Measurements from ENCODE around the gene KRTAP20-4.

The KRTAP20-4 gene

DNA sequence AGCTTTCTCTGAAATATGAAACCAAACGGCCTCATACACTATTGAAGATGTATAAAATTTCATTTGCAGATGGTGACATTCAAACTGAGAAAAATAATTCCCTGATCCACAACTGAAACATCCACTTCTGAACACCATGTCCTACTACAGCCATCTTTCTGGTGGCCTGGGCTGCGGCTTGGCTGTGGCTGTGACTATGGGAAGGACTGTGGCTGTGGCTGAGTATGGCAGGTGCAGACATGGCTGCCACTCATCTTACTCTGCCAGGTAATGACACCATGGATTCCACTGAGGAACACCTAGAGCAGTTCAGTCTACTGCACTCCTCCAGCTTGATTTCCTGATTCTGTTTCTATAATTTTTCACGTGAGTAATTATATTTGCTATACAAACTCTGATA is at the start of gene KRTAP20-4:
KRTAP20-4 (plus strand) TSS at position 106 of the 400 bp plus-strand sequence.
- no peak for DNase-seq

DNA sequence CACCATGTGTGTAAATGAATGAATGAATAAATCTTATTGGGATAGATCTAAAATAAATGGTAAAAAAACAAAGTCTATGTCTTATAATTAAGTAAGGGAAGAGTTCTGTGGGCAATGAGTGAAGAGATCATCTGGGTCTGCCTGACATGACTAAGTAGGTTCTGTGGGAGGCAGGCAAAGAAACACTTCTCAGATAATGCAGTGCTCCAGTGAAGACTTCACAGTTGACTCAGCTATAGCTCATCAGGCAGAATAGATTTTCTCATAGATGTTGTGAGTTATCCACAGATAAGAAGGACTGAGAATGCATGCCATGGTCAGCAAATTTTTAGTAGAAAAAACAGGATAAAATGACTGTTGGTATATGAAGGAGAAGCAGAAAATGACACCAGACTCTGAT is 42.7 kb upstream of the KRTAP20-4 start:
- DNase-seq, result no peak

DNA sequence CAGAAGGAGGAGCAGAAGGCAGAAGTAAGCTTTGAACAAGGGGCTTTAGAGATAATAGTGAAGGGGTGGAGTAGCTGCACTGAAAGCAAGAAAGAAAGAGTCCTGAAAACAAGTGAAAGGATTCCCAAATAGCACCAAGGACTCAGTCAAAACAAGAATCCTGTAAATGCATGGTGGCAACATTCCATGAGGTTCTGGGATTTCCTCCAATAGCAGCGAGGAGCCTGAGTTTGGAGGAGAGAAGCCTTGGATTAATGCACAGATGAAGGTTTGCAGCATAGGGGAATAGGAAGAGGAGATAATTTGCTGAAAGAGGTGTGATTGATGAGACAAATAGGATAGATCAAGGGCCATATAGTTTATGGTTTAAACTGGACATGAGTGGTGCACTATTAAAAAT is 41.1 kb upstream of the KRTAP20-4 start:
- DNase-seq, result no peak

DNA sequence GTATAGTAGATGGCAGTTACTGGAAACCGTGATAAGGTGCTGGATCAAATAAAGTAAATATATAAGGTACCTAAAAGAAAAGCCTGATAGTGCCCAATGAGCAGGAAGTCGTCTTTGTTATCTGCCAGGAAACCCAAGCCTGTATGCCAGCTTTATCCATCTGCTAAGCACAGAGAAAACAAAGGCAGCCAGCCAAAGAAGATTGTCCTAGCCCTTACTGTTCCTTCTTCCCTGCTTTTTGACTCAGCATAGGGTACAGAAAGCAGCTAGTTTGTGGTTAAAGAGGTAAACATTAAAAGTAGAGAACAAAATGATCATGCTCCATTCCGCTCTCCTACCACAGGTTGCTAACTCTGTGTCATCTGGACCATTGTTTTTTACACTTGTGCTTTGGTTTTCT is 40.3 kb upstream of the KRTAP20-4 start:
- no peak for DNase-seq

DNA sequence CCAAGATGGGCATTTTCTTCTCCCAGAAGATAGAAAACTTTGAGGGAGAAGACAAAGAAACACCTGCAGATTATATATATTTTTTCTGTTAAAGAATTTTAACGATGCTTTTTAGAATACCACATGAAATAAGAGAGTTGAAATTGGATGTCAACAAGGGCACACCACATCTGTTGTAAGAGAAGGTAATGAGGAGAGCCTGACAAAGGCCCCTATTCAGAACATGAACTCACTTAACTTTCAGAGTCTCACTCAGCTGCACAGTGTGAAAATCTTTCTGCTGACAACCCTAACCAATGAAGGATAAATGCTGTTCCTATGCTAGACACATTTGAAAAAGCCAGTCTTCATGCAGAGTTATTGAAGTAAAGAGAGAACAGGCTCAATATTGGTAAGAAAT is 37.6 kb upstream of the KRTAP20-4 start:
- DNase-seq, result no peak

DNA sequence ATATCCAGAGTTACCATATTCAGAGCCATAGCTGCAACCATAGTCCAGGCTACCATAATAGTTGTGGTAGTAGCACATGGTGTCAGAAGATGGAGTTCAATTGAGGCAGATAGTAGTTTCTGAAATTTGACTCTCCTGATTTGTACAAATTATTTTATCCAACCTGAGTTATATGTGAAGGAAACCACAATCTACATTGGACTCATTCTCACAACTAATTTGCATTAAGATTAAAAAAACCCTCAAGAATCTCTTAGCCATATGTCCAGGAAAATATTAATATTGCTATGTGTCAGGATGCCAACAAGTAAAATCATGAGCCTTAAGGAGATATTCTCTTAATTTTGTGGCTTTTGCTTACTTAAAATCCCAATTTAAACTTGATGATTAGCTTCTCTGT is 30.1 kb upstream of the KRTAP20-4 start, which contains the start of gene KRTAP22-2:
KRTAP22-2 (minus strand) TSS at position 101 of the 400 bp plus-strand sequence.
- no peak for DNase-seq

DNA sequence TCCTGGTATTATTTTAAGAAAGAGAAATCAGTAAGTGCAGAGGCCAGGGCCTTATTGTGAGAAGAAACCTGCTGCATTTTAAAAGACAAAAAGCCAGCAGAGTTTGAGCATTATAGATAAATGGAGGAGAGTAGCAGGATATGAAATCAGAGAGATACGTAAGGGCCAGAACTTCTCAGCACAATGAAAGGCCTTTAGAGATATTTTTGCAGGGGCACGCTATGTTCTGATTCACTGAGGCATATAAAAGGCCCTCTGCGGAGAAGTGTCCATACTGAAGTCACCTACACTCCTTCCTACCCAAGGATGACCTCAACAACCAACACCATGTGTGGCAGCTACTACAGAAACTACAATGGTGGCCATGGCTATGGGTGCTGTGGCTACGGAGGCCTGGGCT is 28.3 kb upstream of the KRTAP20-4 start, which contains the start of gene KRTAP6-3:
KRTAP6-3 (plus strand) TSS at position 301 of the 400 bp plus-strand sequence; CDS start at position 307, 6 bp downstream.
- no peak for DNase-seq

DNA sequence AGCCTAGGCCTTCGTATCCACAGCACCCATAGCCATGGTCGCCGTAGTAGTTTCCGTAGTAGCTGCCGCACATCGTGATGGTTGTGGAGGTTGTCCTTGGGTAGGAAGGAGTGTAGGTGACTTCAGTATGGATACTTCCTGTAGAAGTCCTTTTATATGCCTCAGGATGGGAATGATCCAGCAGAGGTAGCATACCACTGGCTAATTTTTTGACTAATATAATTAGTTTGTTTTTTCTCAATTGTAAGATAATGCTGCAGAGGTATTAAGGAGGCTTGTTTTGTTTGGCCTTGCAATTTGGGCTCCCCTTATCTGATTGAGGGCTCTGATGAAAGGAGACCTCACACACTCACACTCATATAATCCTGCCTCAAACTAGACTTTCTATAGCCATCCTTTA is 21.6 kb upstream of the KRTAP20-4 start, which contains the start of gene KRTAP6-2:
KRTAP6-2 (minus strand) TSS at position 101 of the 400 bp plus-strand sequence; CDS start at position 73, 28 bp downstream.
- no peak for DNase-seq

DNA sequence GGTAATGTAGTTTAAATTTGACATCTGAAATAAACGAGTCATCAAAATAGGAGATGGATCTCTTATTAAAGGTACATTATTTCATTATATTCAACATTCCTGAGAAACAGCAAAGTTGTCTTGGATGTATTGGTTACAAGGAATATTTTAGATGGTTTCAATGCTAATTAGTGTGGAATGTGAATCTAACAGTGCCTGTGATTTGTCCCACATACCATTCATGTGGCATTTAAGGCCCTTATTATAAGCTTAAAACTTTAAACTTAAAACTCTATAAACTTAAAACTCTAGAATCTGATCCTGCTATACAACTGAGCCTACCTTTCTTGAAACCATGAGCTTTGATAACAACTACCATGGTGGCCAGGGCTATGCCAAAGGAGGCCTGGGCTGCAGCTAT is 19.6 kb upstream of the KRTAP20-4 start, which contains the start of gene KRTAP22-1:
KRTAP22-1 (plus strand) TSS at position 301 of the 400 bp plus-strand sequence.
- no peak for DNase-seq

DNA sequence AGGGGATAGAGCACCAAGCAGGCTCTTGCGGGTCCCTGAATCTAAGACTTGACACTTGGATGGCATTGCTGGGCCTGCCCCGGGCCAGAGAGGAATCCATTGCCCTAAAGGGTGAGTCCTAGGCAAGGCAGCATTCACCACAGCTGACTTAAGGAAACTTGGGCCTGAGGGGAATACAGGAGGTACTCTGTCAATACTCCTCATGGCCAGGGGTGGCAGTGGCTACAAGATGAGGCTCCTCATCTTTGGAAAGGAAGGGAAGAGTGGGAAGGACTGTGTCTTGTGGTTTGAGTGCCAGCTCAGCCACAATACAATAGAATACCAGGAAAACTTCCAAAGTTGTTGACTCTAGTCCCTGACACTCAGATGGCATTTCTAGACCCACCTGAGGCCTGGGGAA is 14.5 kb upstream of the KRTAP20-4 start:
- no peak for DNase-seq

DNA sequence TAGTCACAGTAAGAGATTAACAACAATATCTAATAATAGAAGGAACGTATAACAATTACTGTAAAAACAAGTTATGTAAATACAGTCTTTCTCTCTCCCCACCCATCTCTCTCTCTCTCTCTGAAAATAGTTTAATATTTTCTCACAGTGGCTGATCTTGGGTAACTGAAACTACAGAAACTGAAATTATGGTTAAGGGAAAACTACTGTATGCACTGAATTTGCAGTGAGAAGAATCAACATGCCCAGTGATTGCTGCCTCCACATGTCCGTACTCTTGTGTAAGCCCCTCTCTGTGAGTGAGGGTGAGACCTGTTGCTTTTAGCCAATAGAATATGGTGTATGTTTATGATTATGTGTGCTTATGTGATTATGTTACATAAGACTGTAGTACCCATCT is 8.3 kb upstream of the KRTAP20-4 start:
- DNase-seq, result no peak

DNA sequence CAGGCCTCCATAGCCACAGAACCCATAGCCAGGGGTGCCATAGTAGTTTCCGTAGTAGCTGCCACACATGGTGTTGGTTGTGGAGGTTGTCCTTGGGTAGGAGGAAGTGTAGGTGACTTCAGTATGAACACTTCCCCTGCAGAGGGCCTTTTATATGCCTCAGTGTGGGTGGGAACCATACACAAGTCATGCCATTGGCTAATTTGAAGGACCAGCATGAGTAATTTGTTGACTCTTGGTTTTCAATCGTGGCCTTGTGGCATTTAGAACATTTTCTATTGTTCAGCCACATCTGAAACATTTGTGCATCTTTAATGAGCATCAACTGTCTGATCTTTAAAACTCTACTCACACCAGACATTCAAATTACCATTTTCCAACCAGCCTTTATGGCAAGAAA is 6.6 kb upstream of the KRTAP20-4 start, which contains the start of gene KRTAP6-1:
KRTAP6-1 (minus strand) TSS at position 95 of the 400 bp plus-strand sequence; CDS start at position 69, 26 bp downstream.
- DNase-seq, result no peak

DNA sequence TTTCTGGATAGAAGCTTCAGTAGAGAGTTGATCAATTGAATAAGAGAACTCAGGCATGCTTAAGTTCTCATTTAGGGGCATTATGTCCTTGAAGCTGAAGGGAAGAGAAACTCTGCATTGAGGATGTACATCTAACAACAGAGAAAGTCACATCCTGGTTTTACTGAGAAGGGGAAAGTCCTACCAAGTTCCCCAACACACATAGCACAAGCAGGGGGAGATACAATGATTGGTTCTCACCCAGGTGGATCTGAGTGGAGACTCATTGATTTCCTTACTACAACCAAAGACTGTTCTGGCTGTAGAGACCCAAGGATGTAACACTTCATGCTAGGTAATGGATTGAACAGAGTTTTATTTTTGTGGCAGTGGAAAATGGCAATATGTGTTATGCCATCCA is 5.2 kb upstream of the KRTAP20-4 start:
- no peak for DNase-seq

DNA sequence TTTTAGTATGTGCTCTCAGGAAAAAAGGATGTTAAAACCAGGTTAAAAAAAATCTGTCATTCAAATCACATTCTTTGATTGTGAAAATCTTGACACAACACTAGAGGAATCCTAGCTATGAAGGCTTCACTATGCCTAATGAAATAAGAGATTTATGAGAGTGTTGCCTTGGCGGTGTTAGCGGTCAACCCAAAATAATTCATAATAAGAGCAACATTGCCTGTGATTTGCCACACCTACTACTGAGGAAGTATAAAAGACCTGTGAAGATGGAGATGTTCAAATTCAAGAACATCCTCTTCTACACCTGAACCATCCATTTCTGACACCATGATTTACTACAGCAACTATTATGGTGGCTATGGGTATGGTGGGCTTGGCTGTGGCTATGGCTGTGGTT is 4.3 kb upstream of the KRTAP20-4 start, which contains the start of gene KRTAP20-1:
KRTAP20-1 (plus strand) TSS at position 301 of the 400 bp plus-strand sequence; CDS start at position 331, 30 bp downstream.
- no peak for DNase-seq

DNA sequence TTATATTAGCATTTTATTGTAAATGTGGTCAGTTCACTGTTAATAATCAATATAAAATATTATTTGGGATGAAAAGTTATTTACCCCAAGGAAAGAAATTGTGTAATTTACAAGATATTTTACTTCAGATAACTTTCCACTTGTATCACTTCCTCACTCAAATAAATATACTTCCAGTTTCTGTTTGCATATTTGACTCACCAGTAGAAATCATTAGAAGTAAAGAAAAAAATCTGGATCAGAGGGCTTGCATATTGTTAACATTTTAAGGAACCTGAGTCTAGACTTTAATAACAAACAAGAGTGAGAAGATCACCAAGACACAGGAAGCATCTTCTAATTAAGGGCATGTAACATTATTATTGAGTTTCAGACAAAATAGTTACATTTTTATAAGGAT is 347 bp upstream of the KRTAP20-4 start:
- DNase-seq, result no peak

DNA sequence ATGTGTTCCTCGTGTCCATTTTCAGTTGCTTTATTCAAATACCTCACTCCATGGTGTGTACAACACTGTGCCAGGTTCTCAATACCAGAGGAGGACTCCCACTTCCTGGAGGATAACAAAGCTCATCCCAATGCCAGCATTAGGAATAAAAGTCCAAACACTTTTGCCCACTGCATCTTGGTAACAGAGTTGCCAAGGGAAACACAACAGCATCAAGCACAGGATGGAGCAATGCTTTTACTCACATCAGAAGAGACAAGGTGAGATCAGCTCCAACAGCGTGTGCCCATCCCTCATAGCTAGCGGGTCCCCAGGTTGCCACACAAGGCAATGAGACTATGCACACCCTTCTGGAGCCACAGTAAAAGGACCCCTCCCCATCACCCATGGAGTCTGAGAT is 2.9 kb downstream of the KRTAP20-4 start:
- DNase-seq, result no peak

DNA sequence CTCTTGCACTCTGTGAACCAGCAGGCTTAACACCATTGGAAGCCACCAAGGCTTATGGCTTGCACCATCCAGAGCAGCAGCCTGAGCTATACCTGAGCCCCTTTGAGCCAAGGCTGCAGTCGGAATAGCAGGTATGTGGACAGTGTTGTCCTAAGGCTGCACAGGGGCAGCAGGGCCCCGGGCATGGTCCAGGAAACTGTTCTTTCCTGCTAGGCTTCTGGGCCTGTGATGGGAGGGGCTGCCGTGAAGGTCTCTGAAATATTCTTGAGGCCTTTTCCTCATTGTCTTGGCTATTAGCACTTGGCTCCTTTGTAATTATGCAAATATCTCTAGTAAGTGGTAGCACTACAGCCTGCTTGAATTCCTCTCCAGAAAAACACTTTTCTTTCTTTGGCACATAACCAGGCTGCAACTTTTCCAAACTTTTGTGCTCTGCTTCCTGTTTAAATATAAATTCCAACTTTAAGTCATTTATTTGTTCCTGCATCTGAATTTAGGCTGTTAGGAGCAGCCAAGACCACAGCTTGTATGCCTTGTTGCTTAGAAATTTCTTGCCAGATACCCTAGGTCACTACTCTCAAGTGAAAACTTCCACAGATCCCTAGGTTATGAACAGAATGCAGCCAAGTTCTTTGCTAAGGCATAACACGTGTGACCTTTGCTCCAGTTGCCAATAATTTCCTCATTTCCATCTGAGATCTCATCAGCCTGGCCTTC is 5.2 kb downstream of the KRTAP20-4 start:
- DNase-seq, result no peak

DNA sequence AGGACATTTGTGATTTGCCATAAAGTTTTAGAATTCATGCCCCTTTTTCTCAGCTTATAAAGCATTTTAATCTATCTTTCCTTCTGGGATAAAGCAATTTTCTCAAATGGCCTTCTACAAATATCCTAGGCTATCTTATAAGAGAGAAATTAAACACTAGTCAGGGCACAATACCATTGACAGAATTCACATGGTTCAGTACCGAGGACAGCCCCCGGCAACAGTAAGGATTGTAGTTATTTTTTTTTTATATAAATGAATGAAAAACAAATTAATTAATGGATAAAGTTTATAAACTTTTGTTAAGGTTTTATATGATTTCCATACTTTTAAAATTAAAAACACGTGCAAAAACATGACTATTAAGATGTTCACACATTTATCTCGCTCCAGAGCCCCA is 7.7 kb downstream of the KRTAP20-4 start:
- DNase-seq, result no peak

DNA sequence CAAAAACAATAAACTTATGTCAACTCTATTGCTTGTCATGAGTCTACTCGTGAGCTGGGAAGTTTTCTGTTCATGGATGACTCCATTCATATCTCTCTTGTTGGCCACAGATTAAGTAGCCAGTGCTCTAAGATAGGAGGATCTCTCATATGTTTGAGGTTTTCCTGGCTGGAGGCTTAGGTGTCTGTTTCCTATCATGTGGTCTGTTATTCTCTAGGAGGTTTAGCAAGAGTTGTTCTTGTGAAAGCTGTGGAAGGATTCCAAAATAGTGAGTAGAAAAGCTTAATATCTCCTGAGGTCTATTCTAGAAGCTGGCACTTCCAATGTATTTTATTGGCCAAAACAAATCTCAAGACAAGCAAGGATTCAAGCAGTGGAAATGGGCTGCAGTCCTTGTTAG is 8.8 kb downstream of the KRTAP20-4 start:
- no peak for DNase-seq

DNA sequence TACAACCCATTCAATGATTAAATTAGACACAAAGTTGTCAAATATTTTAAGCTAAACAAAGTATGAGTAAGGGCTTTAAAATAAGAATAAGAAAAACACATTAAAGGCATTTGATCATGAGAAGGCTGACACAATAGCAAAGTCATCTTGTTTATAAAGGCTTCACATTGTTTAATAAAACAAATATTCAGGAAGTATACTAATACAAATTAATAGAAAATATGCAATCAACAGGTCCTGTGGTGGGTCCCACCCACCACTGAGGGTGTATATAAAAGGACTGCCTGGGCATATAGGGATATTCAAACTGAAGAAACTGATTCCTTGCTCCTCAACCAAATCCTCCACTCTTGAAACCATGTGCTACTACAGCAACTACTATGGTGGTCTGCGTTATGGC is 14.5 kb downstream of the KRTAP20-4 start, which contains the start of gene KRTAP20-2:
KRTAP20-2 (plus strand) TSS at position 301 of the 400 bp plus-strand sequence; CDS start at position 359, 58 bp downstream.
- no peak for DNase-seq

DNA sequence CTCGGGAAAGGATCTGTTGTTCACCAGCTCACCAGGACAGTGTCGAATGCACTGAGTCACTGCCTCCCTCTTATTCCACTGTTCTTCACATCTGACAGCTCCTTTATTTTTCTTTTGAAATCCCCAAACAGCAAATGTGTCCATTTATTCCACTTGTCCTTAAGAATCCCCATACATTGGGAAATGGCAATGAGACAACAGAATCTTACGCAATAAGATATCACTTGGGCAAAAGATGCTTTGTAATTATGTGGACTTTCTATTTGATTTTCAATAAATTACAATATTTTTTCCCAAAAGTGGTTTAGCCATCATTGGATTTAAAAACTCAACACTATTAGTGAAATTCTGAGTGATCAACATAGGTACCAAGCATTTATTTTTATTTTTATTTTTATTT is 18.3 kb downstream of the KRTAP20-4 start:
- no peak for DNase-seq

DNA sequence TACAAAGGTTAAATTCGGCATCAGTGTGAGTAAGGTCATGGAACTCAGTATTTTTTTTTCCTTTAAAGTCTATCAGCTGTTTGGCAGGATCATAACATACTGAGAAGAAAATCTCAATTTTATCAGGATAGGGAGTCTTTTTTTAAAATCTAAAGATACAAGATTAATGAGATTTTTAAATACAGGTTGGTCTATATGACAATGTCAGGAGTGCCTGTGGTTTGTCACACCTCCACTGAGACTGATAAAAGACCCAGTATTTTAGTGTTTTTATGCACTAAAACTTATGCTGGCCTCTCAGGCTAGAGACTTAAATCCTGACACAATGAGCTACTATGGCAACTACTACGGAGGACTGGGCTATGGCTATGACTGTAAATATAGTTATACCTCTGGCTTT is 22.1 kb downstream of the KRTAP20-4 start, which contains the start of gene KRTAP20-3:
KRTAP20-3 (plus strand) TSS at position 301 of the 400 bp plus-strand sequence.
- DNase-seq, result no peak

DNA sequence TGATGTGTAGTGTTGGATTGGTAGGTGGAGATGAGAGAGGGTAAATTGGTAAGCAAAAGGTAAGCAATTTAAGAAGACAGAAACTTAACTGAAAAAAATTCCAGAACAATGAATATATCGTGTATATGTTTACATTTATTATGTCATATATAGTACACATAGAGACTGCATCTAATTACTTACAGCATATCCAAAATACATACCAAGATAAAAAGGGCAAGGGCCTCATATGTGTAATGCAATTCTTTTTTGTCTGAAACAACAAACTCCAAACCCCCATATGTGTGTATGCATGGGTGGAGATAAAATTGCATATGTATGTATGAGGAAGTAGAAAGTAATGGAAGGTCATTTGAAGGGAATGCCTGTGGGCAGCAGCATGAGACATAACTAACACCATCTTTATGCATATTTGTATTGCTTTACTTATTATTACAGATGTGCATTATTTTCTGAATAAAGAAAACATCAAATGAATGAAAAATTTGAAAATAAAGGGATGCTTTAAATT is 26.5 kb downstream of the KRTAP20-4 start:
- DNase-seq, result no peak

DNA sequence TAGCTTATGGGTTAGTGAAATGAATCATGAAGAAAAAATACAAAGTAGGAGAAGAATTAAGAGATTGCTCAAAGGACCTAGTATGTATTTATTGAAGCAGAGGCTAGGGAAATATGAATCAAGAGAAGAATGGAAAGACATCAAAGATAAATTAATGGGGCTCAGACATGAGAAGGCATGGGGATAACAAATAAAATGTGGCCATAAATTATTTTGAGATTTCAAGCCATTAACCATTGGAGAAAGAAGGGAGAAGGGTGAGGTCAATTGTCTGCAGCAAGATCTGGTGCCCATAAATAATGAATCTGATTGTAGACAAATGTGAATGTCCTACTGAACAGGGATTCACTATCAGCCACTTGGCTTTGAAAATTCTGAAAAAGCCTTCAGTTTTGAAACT is 32.5 kb downstream of the KRTAP20-4 start:
- DNase-seq, result no peak
